NT2/D1 (cell line): ENCODE results near the gene PRPSAP2.

Source experiments
- DNase-seq: peaks from one replicate; pipeline ENCODE4 v3.0.0-alpha.2; 2011; ENCODE audit warnings: low read depth, low spot score
- H3K27me3 ChIP-seq: 2 replicates; pipeline ENCODE4 v1.6.0; 2011; ENCODE audit warnings: mild to moderate bottlenecking; ENCODE audit not compliant: insufficient read length, insufficient read depth
- H3K36me3 ChIP-seq: 2 replicates; pipeline ENCODE4 v1.6.1; 2011; ENCODE audit warnings: mild to moderate bottlenecking, low read length, mixed read lengths; ENCODE audit not compliant: insufficient read depth, insufficient read length
- H3K4me1 ChIP-seq: 2 replicates; pipeline ENCODE4 v1.5.1; 2011; ENCODE audit not compliant: insufficient read depth, insufficient read length
- H3K4me3 ChIP-seq: 2 replicates; pipeline ENCODE4 v1.5.1; 2011; ENCODE audit warnings: low read depth; ENCODE audit not compliant: insufficient read length
- H3K9ac ChIP-seq: 2 replicates; pipeline ENCODE4 v1.6.0; 2011; ENCODE audit warnings: low read depth; ENCODE audit not compliant: insufficient read length
- H3K9me3 ChIP-seq: 2 replicates; pipeline ENCODE4 v1.5.1; 2011; ENCODE audit warnings: mild to moderate bottlenecking, low read length; ENCODE audit not compliant: insufficient read depth
- SUZ12 ChIP-seq: IDR thresholded peaks from 2 replicates; pipeline ENCODE4 v1.6.1; 2011; ENCODE audit not compliant: insufficient read length, insufficient read depth; ENCODE audit errors: extremely low read depth
- YY1 ChIP-seq: IDR thresholded peaks from 2 replicates; pipeline ENCODE4 v1.6.1; 2011; ENCODE audit not compliant: insufficient read length, insufficient read depth
- ZNF274 ChIP-seq: IDR thresholded peaks from 2 replicates; pipeline ENCODE4 v1.6.1; 2011; ENCODE audit warnings: mild to moderate bottlenecking, low read depth, low read length

Gene PRPSAP2

GRCh38 chr17:18904482-18904881 lies 46.6 kb downstream of the PRPSAP2 start:
- no peak overlapping the region for H3K4me3 ChIP-seq
- peaks cover 22% of the 10 kb centered on the region for H3K36me3 ChIP-seq
- no peak overlapping the region for H3K9ac ChIP-seq
- DNase-seq, result no peak
- H3K4me1 ChIP-seq, result no peaks in the 10 kb centered on the region
- H3K27me3 ChIP-seq, result no peaks in the 10 kb centered on the region
- H3K9me3 ChIP-seq, result no peaks in the 10 kb centered on the region
- TF ChIP-seq YY1 (no peak), ZNF274 (no peak), SUZ12 (no peak)

- Histone ChIP-seq H3K27me3 (no peaks in the 10 kb centered on the region), H3K4me1 (no peaks in the 10 kb centered on the region), H3K9me3 (no peaks in the 10 kb centered on the region), H3K36me3 (peaks cover 20% of the 10 kb centered on the region), H3K4me3 (no peak overlapping the region), H3K9ac (no peak overlapping the region)
- DNase-seq, result no peak
- TF ChIP-seq YY1, result no peak
- no peak for TF ChIP-seq SUZ12
- TF ChIP-seq ZNF274, result no peak
Measured at GRCh38 chr17:18905226-18905625, 47.3 kb downstream of the PRPSAP2 start.

GRCh38 chr17:18910326-18910725 lies 52.4 kb downstream of the PRPSAP2 start:
- Histone ChIP-seq H3K9me3 (no peaks in the 10 kb centered on the region), H3K4me1 (no peaks in the 10 kb centered on the region), H3K4me3 (no peak overlapping the region), H3K27me3 (no peaks in the 10 kb centered on the region), H3K9ac (no peak overlapping the region), H3K36me3 (peaks cover 38% of the 10 kb centered on the region)
- TF ChIP-seq YY1, result no peak
- TF ChIP-seq SUZ12, result no peak
- no peak for TF ChIP-seq ZNF274
- no peak for DNase-seq

- TF ChIP-seq ZNF274 (no peak), YY1 (no peak), SUZ12 (no peak)
- Histone ChIP-seq H3K9ac (no peak overlapping the region), H3K36me3 (peaks cover 43% of the 10 kb centered on the region)
Measured at GRCh38 chr17:18910881-18911280, 53.0 kb downstream of the PRPSAP2 start.

GRCh38 chr17:18916816-18917500 lies 59.0 kb downstream of the PRPSAP2 start:
- DNase-seq, result no peak
- Histone ChIP-seq H3K9ac (no peak overlapping the region), H3K4me1 (no peaks in the 10 kb centered on the region), H3K9me3 (no peaks in the 10 kb centered on the region), H3K27me3 (no peaks in the 10 kb centered on the region), H3K4me3 (no peak overlapping the region), H3K36me3 (peaks cover 43% of the 10 kb centered on the region)
- TF ChIP-seq YY1, result no peak
- no peak for TF ChIP-seq SUZ12
- no peak for TF ChIP-seq ZNF274

More at GRCh38 chr17:18910881-18911280, 53.0 kb downstream of the PRPSAP2 start:
- H3K4me3 ChIP-seq, result no peak overlapping the region
- no peak for DNase-seq
- H3K27me3 ChIP-seq, result no peaks in the 10 kb centered on the region
- H3K9me3 ChIP-seq, result no peaks in the 10 kb centered on the region
- no peaks in the 10 kb centered on the region for H3K4me1 ChIP-seq

GRCh38 chr17:18917506-18918032 lies 59.6 kb downstream of the PRPSAP2 start:
- Histone ChIP-seq H3K27me3 (no peaks in the 10 kb centered on the region), H3K4me1 (no peaks in the 10 kb centered on the region), H3K9ac (no peak overlapping the region), H3K4me3 (no peak overlapping the region), H3K9me3 (no peaks in the 10 kb centered on the region), H3K36me3 (peaks cover 40% of the 10 kb centered on the region)
- DNase-seq, result no peak
- TF ChIP-seq ZNF274, result no peak
- TF ChIP-seq SUZ12, result no peak
- TF ChIP-seq YY1, result no peak

GRCh38 chr17:18919963-18920362 lies 62.0 kb downstream of the PRPSAP2 start:
- Histone ChIP-seq H3K36me3 (peaks cover 32% of the 10 kb centered on the region), H3K4me3 (no peak overlapping the region), H3K4me1 (no peaks in the 10 kb centered on the region), H3K9me3 (no peaks in the 10 kb centered on the region), H3K27me3 (no peaks in the 10 kb centered on the region), H3K9ac (no peak overlapping the region)
- DNase-seq, result no peak
- no peak for TF ChIP-seq ZNF274
